HG03025 (cell line): Measurements from ENCODE around the gene CFAP74.
A peak's percentile ranks its signal among the peaks of the same experiment; 100 is the strongest.
"Not testable (repeated sequence)": the region's sequence is repeated elsewhere in the genome, so short reads cannot be mapped to it uniquely, and the experiment has no call there.

Experiments
- ATAC-seq: cut with Tn5 transposase; IDR thresholded peaks from one replicate; pipeline ENCODE4 v1.9.1; 2021; ENCODE audit warnings: mild to moderate bottlenecking, moderate library complexity; ENCODE audit not compliant: unreplicated experiment, low FRiP score

Gene CFAP74

DNA sequence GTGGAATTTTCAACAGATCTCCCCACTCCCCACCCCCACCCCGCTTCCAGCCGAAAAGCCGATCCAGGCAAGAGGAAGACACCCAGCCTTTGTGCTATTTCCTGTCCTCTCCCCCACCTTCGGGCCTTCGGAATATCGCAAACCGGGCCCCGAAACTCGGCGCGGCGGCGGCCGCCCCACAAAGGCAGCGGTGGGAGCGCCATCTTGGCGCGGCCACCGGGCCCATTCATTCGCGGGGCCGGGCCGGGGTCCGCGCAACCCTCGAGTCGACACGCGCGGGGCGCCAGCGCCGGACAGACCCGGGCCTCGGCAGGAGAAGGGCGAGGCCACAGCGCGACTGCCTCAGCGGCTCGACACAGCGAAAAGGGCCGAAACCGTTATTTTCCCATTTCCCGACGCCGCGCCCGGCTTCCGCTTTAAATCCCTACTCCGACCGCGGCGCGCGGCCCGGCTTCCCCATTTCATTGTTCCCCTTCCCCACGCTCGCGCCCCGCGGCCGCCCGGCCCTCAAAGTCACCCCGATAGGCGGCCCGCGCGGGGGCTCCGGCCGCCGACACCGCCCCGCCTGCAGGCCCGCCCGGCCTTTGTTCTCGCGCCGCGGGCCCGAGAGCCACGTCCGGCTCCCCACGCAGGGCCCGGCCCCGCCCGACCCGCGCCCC, 113.6 kb downstream of the CFAP74 start:
- ATAC-seq, result peak; percentile 32

DNA sequence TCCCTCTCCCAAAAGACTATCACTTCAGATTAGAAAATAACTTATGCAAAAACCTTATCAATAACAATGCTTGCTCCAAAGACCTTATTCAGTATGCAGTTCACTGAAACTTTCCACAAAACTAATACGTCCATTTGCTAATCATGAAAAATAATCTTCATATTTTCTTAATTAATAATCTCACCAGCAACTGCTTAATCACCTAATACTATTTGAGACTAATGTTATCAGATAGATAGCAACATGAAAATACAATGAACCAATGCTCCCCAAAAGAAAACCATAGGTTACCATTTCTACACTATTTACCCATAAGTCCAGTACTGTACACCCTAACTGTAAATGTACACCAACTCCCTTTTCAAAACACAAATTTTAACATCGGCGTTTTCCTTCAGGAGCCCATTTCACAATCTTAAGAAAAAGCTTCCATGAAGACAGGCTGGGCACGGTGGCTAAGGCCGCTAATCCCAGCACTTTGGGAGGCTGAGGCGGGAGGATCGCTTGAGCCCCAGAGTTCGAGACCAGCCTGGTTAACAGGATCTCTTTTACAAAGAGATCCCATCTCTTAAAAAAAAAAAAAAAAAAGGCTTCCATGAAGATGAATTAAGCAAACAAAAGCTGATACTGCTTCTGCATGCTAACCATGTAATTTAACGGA, 114.4 kb downstream of the CFAP74 start:
- ATAC-seq, result no peak

DNA sequence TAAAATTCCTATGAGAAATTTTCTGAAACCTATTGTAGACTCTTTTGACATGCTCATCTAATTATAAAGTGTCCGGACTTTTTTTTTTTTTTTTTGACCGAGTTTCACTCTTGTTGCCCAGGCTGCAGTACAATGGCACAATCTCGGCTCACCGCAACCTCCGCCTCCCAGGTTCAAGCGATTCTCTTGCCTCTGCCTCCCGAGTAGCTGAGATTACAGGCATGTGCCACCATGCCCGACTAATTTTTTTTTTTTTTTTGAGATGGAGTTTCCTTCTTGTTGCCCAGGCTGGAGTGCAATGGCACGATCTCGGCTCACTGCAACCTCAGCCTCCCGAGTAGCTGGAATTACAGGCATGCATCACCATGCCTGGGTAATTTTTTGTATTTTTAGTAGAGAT, 119.7 kb downstream of the CFAP74 start:
- ATAC-seq, result not testable (repeated sequence)

GRCh38 chr1:1883092-1883873, 120.3 kb downstream of the CFAP74 start:
- no peak for ATAC-seq

- ATAC-seq, result no peak
Measured at GRCh38 chr1:1881727-1882126, 121.9 kb downstream of the CFAP74 start.

DNA sequence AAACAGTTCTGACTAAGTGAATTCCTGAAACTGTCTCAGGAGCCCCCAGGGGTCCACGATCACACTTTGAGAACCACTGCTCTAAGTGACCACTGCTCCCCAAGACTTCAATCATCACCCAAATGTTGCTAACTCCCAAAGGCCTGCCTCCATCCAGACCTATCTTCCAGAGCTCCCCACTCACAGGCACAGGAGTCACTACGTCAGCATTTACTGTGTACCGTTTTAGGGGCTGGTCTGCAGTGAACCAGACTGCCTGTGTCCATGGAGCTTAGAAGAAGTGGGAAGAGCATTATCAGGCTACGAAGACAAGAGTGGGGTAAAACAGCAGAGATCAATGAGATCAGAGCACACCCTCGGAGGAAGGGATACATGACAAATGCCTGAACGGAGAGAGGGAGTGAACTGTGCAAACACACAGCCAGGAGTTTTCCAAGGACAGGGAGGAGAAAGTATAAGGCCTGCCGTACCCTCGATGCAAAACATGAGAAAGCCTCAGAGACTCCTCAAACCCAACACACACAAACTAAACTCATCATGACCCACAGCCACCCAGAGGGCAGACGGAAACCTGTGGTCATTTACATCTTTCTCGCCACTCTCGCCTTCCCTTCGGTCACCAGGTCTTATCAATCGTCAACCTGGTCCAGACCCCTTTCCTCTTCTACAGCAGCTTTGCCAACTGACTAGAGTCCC, 122.8 kb downstream of the CFAP74 start:
- no peak for ATAC-seq

GRCh38 chr1:1879942-1880341, 123.6 kb downstream of the CFAP74 start:
- ATAC-seq, result no peak

- no peak for ATAC-seq
Measured at GRCh38 chr1:1877865-1878436, 125.6 kb downstream of the CFAP74 start.

DNA sequence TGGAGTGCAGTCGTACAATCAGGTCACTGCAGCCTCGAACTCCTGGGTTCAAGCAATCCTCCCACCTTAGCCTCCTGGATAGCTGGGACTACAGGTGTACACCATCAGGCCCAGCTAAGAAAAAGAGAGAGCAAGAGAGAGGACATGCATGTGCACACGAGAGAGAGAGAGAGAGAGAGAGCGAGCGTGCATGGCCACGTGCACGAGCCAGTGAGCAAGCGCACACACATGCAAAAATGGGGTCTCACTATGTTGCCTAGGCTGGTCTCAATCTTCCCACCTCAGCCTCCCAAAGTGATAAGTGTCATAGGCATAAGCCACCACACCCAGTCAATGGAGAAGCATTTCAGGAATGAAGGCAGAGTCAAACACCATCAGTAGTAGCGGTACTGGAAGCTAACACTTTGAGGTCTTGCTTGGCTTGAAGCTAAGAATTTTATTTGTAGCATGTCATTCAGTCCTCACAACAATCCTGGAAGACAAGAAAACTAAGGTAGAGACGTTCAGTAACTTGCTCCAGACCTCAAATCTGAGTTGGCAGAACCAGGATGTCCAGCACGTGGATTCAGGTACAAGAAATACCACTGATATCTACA, 127.2 kb downstream of the CFAP74 start:
- no peak for ATAC-seq

GRCh38 chr1:1875932-1876331, 127.7 kb downstream of the CFAP74 start:
- no peak for ATAC-seq

- no peak for ATAC-seq
Measured at GRCh38 chr1:1874901-1875300, 128.7 kb downstream of the CFAP74 start.

DNA sequence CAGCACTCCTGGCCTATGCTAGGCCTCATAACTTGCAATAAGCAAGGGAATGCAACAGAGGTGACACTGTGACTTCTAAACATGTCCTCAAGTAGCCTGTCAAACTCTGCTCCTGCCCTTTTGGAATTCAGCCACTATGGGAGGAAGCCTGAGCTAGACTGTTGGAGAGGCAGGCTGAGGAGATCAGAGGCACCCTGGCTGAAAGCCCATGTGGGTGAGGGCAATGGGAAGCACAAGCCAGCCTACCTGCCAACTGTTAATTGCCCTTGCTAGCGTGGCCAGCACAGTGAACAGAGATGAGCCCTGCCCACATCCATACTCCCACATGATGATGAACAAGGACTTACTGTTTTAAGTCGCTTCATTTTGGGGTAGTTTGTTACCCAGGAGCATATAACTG, 130.4 kb downstream of the CFAP74 start:
- ATAC-seq, result no peak

- ATAC-seq, result no peak
Measured at GRCh38 chr1:1872329-1872994, 131.1 kb downstream of the CFAP74 start.
